Hematopoietic multipotent progenitor cell treated with erythropoietin and hydrocortisone succinate and interleukin-3 and kit ligand, for 15 days (in vitro differentiated cells): ENCODE measurements around the gene CWF19L1.

Experiments used
- DNase-seq: peaks from one replicate; pipeline ENCODE4 v3.0.0-alpha.2; 2015; ENCODE audit warnings: low spot score

CWF19L1 gene

DNA sequence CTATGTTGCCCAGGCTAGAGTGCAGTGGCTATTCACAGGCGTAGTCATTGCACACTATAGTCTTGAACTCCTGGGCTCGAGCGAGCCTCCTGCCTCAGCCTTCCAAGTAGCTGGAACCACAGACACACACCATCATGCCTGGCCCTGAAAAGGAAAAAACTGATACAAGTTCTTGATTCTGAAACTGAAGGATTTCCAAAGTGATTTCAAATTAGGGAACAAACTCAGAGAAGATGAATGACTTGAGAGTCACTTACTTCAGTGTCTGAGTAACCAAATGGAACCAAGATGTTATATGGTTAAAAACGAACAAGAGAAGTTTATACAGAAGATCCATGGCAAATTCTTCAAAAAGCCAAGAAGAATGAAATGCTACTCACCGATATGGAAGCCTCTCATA lies 14.4 kb downstream of the CWF19L1 start:
- DNase-seq: no peak

DNA sequence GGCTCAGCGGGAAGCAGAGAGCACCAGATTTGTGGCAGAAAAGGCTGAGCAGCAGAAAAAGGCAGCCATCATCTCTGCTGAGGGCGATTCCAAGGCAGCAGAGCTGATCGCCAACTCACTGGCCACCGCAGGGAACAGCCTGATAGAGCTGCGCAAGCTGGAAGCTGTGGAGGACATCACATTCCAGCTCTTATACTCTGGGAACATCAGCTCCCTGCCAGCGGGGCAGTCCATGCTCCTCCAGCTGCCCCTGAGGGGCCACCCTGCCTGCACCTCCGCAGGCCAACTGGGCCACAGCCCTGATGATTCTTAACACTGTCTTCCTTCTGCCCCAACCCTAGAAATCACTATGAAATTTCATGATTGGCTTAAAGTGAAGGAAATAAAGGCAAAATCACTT lies 18.6 kb downstream of the CWF19L1 start:
- DNase-seq: no peak

DNA sequence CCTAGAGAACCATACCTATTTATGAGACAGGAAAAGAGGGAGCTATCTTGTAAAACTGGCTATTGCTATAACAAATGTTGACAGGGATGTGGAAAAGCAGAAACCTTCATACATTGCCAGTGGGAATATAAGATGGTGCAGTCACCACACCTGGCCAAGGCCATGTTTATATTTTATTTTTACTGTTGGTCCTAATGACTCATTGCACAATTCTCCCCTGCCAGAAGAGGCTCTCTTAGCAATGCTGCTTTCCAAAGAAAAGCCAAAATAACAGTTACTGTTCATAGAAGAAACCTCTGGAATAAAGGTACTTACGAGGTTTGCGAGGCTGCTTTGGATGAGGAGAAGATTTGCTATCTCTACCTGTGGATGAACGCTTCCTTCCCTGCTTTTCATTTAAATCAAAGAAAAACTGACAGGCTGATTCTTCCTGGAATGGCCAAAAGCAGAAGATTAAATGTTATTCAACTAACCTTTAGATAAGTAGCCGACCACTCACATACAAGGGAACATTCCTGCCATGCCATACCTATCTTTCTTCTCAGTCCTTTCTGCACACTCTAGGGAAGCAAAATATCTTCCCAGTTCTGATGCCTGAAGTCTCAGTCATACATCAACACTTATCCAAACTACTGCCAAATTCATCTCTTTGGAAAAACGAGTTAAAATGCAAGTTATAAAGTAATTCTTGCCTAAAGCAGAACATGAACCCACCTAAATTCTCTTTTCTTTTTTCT lies 21.8 kb downstream of the CWF19L1 start:
- DNase-seq: no peak

- DNase-seq: no peak
These were observed 27.6 kb downstream of the CWF19L1 start for GRCh38 chr10:100239851-100240250.

DNA sequence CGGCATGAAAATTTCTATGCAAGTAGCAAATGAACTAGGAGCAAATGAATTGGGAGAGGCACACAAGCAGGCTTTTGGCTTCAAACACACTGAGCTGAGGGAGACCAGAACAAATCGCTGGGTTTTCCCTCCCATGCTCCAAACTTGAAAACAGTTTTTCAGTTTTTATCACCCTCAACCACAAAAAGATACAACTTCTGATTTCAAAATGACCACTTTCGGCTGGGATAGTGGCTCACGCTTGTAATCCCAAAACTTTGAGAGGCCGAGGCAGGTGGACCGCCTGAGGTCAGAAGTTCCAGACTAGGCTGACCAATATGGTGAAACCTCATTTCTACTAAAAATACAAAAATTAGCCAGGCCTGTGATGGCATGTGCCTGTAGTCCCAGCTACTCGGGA lies 29.0 kb downstream of the CWF19L1 start:
- no peak for DNase-seq

DNA sequence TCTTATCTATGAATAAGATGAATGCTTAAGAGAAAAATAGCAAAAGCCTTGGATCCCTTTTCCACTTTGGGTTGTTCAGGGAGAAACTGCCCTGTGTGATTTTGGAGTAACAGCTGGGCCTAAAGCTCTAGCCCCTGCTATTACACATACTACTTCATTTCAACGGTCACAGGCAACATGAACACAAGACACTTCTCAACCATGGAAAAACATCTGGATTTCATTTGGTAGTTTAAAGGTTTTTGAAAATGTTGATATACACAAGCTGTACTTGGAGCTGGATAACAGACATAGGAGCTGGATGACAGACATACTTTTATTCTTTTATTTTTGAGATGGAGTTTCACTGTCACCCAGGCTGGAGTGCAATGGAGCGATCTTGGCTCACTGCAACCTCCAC lies 35.3 kb downstream of the CWF19L1 start:
- DNase-seq: no peak

DNA sequence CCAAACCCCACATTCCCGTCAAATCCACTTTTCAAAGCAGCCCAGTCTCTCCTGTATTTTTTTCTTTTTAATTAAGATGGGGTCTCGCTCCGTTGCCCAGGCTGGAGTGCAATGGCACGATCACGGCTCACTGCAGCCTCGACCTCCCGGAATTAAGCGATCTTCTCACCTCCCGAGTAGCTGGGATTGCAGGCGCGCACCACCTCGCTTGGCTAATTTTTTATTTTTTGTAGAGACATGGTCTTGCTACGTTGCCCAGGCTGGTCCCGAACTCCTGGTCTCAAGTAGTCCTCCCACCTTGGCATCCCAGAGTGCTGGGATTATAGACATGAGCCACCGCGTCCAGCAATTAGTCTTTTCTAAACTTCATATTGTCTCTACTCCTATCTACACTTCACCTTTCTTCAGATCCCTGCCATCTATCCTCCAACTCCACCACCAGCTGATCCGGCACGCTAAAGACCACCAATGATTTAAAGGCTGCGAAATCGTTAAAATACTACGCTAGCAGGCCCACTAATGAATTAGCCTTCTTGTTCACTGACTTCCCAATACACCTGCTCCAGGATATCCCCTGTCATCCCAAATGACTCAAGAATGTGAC lies 37.5 kb downstream of the CWF19L1 start:
- DNase-seq: no peak

GRCh38 chr10:100223879-100224278 lies 43.6 kb downstream of the CWF19L1 start:
- DNase-seq: no peak

DNA sequence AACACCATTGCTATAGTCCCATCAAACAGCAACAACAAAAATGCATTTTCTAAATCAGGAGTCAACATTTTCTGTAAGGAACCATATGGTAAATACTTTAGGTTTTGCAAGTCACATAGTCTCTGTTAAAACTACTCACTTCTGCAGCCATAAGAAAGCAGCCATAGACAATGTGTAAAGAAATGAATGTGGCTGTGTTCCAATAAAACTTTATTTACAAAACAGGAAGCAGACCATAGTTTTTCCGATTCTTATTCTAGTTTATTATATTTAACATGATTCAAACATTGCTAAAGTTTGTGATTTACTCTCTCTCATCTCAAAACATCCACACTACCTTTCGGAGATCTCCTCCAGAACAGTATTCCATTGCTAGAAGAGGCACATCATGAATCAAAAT lies 44.9 kb downstream of the CWF19L1 start:
- no peak for DNase-seq

DNA sequence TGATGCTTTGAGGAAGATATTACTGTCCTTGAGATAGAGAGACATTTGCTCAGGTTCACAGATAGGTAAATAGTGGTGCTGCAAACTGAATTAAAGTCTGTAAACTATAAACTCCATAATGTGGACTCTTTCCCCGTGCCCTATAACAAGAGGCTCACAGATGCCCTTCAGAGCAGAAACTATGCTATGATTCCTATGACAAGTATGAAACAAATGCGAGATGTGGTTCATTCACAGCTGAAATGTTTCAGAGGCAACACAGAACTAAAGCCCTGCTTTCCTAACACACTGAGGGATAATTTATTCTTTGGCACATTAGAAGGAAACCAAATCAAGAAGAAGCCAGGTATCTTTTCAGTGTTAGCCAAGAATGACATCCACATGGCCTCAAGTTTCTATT lies 51.4 kb downstream of the CWF19L1 start:
- no peak for DNase-seq

- no peak for DNase-seq
These were observed 58.1 kb downstream of the CWF19L1 start for GRCh38 chr10:100209303-100209702.

DNA sequence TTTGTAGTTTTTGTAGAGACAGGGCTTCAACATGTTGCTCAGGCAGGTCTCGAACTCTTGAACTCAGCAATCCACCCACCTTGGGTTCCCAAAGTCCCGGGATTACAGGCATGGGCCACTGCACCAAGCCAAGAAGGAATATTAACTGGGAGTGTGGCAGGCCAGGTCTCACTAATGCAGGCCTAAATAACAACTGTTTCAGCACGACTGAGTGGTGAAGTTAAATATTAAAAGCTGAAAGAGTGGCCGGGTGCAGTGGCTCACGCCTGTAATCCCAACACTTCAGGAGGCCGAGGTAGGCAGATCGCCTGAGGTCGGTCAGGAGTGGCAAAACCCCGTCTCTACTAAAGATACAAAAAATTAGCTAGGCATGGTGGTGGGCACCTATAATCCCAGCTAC lies 59.2 kb downstream of the CWF19L1 start:
- DNase-seq: no peak

GRCh38 chr10:100204370-100204769 lies 63.1 kb downstream of the CWF19L1 start:
- DNase-seq: no peak

GRCh38 chr10:100201549-100201948 lies 65.9 kb downstream of the CWF19L1 start:
- no peak for DNase-seq

DNA sequence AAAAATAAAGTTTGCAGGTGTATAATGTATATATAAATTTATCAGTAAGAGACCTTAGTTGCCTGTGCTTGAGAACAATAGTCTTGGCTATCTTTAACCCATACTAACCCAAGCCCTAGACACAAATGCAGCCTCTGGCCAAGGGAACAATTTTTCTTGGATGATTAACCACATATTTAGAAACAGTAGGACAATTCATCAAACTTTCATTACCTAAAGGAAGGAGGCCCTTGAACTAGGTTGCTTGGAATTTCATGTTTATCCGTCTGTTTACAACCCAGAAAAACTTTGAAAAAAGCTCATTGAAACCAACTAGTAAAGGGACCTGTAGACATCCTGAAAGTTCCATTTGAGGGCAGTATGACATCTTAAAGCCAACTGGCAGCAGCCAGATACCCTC lies 72.7 kb downstream of the CWF19L1 start:
- no peak for DNase-seq

DNA sequence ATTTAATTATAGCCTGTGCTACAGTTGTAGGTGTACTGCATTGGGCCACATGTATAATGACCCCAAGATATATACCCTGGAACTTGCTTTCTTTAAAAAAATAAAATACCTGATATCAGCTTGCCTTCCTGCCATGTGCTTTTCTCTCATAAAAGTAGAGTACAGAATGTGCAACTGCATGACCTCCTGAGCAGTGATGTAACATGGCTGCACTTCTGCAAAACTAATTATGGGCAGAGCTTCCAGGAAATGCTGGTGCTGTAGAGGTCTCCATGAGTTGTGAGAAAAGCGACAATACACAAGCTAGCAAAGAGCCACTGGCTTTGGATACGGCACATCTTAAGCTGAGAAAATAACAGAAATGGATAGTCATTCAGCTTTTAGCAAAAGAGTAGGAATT lies 75.1 kb downstream of the CWF19L1 start:
- DNase-seq: no peak

GRCh38 chr10:100186253-100187212 lies 80.9 kb downstream of the CWF19L1 start:
- DNase-seq: no peak

DNA sequence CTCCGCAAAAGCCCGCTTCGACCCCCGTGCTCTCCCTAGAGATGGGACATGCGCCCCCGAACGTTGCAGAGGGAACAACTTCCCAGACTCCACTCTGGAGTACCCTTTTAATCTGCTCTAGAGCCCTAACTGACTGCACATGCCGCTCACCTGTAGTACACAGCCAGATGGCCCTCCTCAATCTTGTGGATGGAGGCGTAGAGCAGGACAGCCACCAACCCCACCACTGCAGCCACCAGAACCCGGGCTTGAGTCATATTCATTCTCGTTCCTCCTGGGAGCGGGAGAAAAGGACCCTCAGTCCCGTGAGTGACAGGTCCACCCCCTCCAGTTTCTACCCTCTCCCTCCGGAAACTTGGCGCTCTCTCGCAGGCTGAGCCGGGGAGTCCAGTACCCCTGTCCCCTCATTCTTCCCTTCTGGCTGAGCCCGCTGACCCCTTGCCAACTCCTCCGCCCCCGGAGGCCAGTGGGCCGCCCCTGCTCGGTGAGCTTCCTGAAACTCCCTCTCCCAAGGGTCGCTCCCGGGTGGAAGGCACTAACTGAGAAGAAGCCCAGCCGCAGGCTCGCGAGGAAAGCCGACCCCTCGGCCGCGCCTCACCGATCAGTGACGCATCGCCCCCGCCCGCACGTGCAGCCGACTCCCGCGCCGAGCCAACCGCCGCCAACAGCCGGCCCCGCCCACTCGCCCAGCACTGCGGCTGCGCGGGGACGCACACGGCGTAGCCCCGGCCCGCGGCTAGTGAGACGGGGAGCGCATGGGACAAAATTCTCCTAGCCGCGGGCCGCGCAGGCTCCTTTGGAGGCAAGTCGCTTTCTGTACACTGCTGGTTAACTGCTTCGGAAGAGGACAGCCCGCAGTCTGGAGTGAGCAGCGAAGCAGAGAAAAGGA lies 81.8 kb downstream of the CWF19L1 start, which contains the start of gene ERLIN1:
TSS of gene ERLIN1 (minus strand) at position 666 of the 889 bp plus-strand sequence. CDS start at position 263, 403 bp downstream.
- DNase-seq: peak; percentile 89

DNA sequence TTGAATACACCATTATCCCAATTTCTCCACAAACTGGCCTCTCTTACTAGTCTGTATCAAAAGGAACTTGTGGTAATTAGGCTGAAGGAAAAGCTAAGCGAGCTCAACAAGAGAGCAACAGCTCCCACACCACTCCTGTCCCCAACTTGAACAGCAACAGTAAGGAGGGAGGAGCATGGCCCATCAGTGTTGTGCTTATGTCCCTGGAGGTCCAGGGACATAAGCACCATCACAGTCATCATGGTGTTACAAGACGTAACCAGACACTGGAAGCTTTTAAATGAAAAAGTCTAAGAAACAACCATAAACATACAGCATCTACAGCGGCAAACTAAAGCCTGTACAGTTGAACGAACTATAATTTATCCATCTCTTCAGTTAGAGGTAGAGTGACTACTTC lies 82.6 kb downstream of the CWF19L1 start:
- peak; percentile 38 for DNase-seq

GRCh38 chr10:100184426-100184825 lies 83.0 kb downstream of the CWF19L1 start:
- no peak for DNase-seq

- DNase-seq: no peak
These were observed 84.0 kb downstream of the CWF19L1 start for GRCh38 chr10:100183481-100183880.

DNA sequence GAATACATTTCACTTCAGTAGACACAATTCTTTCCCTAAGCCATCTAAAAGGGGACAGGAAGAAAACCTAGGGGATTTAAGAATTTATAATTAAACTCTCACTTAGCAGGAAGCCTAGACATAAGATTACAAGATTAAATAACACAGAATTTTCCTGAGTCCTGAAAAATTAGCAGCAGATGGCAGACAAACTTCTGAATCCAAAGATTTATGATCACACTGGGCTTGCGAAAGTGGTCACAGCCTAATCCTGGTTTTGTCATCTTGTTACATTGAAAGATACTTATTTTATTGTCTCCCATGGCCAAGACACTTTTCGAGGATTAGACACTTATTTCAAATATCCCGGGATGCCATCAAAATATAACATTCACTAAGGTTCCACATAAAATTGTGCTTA lies 84.5 kb downstream of the CWF19L1 start:
- DNase-seq: no peak
